GM13976 (cell line): ENCODE results near the gene P3H3.

ENCODE experiments used
- DNase-seq: peaks from one replicate; pipeline ENCODE4 v3.0.0; 2012; ENCODE audit warnings: low spot score
- CTCF ChIP-seq: IDR thresholded peaks from 2 replicates; pipeline ENCODE4 v1.5.1; 2012; ENCODE audit warnings: borderline replicate concordance, mild to moderate bottlenecking; ENCODE audit not compliant: insufficient read depth; ENCODE audit errors: extremely low read depth, missing control alignments, control extremely low read depth
- in situ Hi-C: fragments of 300-500 bp; cut with MboI; formaldehyde crosslinking; loops from one replicate; pipeline ENCODE4 v1.12.0; 2022; ENCODE audit warnings: low sequenced_read_pairs, mixed read lengths, inconsistent platforms; ENCODE audit not compliant: unreplicated experiment

Gene P3H3

GRCh38 chr12:6817662-6818157 lies 10.5 kb upstream of the P3H3 start:
- no peak for TF ChIP-seq CTCF
- in situ Hi-C loops = loop anchor here (5.0 kb wide), 1 partner anchor 35 kb away; no protein-coding TSS in a partner anchor
- DNase-seq = no peak

- in situ Hi-C loops = loop anchor here (5.0 kb wide), 1 partner anchor 36 kb away; no protein-coding TSS in a partner anchor
- DNase-seq = no peak
- no peak for TF ChIP-seq CTCF
Measured at GRCh38 chr12:6818222-6818621, 10.0 kb upstream of the P3H3 start.

- in situ Hi-C loops = loop anchor here (5.0 kb wide), 1 partner anchor 36 kb away; no protein-coding TSS in a partner anchor
- DNase-seq = no peak
- TF ChIP-seq CTCF = no peak
Measured at GRCh38 chr12:6818645-6819044, 9.6 kb upstream of the P3H3 start.

GRCh38 chr12:6819106-6820030 lies 8.8 kb upstream of the P3H3 start:
- TF ChIP-seq CTCF = no peak
- in situ Hi-C loops = loop anchor here (5.0 to 10.0 kb wide), 2 partner anchors 37 to 65 kb away; partner anchors contain the start of gene MLF2
- DNase-seq = no peak

- DNase-seq = no peak
- in situ Hi-C loops = loop anchor here (10.0 kb wide), 1 partner anchor 65 kb away; the partner anchor contains the start of gene MLF2
- TF ChIP-seq CTCF = no peak
Measured at GRCh38 chr12:6820166-6820565, 8.0 kb upstream of the P3H3 start.

GRCh38 chr12:6821591-6822425 lies 6.4 kb upstream of the P3H3 start, which contains the start of gene GPR162:
Gene GPR162 (plus strand): TSS chr12:6821821. CDS start chr12:6823899, 2,078 bp downstream.
- in situ Hi-C loops = loop anchor here (10.0 kb wide), 1 partner anchor 67 kb away; the partner anchor contains the start of gene MLF2
- no peak for TF ChIP-seq CTCF
- no peak for DNase-seq
